Right kidney (tissue), 1 donor: Measurements from ENCODE around the gene SCGB1C2.
A peak's percentile ranks its signal among the peaks of the same experiment; 100 is the strongest.

Experiments
- DNase-seq: peaks from one replicate; pipeline ENCODE4 v3.0.0-alpha.2; 2016

Gene SCGB1C2

GRCh38 chr17:170130-170670 is 32.8 kb downstream of the SCGB1C2 start:
- DNase-seq: no peak

DNA sequence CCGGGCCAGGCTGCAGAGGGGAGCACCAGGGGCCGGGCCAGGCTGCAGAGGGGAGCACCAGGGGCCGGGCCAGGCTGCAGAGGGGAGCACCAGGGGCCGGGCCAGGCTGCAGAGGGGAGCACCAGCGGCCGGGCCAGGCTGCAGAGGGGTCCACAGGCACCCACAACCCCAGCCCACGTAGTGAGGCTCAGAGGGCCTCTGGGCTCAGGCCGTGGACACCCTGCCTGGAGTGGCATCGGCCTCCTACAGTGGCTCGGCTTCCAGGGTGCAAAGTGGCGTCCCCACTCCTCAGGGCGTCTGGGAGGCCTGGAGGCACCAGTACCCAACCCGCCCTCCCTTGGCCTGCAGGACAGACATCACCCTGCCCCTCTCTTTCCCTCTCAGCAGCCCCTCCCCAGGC is 34.5 kb downstream of the SCGB1C2 start:
- DNase-seq: no peak

DNA sequence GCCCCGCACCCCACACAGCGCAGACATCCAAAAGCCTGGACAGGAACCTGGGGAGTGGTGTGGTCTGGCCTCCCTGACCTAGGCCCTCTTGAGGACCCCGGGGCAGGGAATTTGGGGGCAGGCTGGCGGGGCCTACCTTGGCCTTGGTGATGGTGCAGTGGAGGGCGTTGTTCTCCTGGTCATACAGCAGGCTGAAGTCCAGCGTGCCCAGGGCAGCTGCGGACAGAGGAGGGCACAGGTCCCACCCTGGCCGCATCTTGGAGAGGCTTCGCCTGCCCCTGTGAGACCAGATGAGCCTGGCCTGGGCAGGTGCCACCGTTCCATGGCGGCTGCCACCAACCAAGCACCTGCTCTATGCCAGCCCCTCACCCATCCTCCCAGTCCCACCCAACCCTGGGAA is 35.0 kb downstream of the SCGB1C2 start:
- DNase-seq: no peak

GRCh38 chr17:173166-173911 is 36.0 kb downstream of the SCGB1C2 start:
- DNase-seq: no peak

- no peak for DNase-seq
Measured at GRCh38 chr17:177155-177554, 39.8 kb downstream of the SCGB1C2 start.

GRCh38 chr17:177762-178161 is 40.4 kb downstream of the SCGB1C2 start:
- DNase-seq: no peak

GRCh38 chr17:178292-179065 is 41.1 kb downstream of the SCGB1C2 start:
- no peak for DNase-seq

DNA sequence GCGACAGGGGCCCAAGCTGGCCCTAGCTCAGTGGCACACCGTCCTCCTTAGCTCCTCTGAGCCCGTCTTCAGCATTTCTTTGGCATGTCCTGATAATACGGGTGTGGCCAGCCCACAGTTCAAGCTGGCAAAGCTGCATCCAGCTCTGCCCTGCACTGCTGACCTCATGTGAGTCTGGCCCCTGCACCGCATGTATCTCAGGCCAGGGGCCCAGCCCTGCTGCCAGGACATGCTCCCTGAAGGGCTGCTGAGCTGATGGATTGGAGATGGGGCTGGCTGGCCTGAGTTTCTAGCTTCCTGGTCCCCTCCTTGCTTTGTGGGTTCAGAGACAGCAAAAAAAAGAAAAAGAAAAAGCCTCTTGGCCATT is 41.7 kb downstream of the SCGB1C2 start:
- DNase-seq: no peak

GRCh38 chr17:179781-180380 is 42.5 kb downstream of the SCGB1C2 start:
- peak; percentile 57 for DNase-seq

DNA sequence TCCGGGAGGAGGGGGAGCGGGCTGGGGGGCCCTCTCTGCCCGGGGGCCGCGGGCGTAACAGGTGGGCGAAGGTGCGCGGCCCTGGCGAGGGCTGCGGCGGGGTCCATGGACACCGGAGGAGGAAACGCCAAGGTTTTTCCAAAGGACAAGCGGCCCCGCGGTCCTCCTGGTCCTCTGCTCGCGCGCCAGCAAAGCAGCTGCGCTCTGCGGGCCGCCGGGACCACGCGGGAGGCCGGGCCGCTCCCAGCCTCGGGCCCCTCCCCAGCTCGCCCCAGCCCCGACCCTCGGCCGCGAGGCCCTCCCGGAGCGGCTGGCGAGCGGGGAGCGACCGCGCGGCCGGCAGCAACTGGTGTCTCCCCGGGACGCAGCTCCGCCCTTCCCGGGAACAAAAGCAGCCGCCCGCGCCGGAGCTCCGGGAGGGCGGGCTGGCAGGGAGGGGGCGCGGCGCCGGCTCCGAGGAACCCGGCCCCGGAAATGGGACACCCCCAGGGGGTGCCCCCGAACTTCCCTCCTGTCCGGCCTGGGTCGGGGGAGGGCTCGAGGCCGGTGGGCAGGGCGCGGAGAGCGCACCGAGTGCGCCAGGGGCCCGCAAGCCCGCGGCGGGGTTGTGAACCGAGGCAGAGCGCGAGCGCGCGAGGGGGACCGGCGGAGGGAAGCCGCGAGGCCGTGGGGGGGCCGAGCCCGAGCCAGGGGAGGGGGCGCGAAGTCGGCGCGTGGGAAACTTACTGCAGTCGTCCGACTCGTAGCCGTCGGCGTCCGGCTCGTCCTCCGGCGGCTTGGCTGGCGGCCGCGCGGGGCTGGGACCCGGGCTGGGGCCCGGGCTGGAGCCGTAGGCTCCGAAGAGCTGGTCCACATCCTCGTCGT is 43.2 kb downstream of the SCGB1C2 start:
- peak; percentile 80 for DNase-seq

- peak; percentile 62 for DNase-seq
Measured at GRCh38 chr17:181245-182049, 44.1 kb downstream of the SCGB1C2 start, which contains the start of gene DOC2B. Gene DOC2B (minus strand): TSS chr17:181650. CDS start chr17:181479, 171 bp downstream.

GRCh38 chr17:182050-182751 is 44.8 kb downstream of the SCGB1C2 start:
- peak; percentile 76 for DNase-seq

DNA sequence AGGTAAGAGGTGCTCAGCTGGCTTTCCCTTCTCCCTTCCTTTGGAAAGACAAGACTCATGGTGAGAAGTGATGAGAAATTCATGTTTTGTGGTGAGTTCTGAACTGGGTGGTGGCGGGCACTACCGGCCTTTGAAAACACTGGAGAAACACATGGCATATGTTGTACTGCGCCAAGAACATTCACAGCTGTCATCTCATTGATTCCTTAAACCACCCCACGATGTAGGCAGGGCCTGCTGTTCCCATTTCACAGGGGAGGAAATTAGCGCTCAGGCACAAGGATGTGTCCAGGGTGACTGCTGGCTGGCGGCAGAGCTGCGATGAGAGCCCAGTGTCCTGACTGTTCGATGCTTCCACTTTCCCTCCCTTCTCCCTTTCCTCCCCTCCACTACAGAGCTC is 45.7 kb downstream of the SCGB1C2 start:
- no peak for DNase-seq

- no peak for DNase-seq
Measured at GRCh38 chr17:185445-186138, 48.2 kb downstream of the SCGB1C2 start.

- no peak for DNase-seq
Measured at GRCh38 chr17:187130-187529, 49.8 kb downstream of the SCGB1C2 start.
